GM19043 (cell line): ENCODE data around the gene PCYT2.

Source experiments
- ATAC-seq: cut with Tn5 transposase; IDR thresholded peaks from one replicate; pipeline ENCODE4 v1.9.1; 2021; ENCODE audit warnings: low read depth; ENCODE audit not compliant: unreplicated experiment

PCYT2 gene

GRCh38 chr17:81859906-81860755, 51.1 kb downstream of the PCYT2 start, which contains the start of gene P4HB:
TSS of gene P4HB (minus strand) at chr17:81860535. CDS start at chr17:81860471, 64 bp downstream.
- no peak for ATAC-seq

GRCh38 chr17:81858967-81859905, 52.0 kb downstream of the PCYT2 start:
- no peak for ATAC-seq

- no peak for ATAC-seq
These were observed 52.8 kb downstream of the PCYT2 start for GRCh38 chr17:81858170-81858966.

DNA sequence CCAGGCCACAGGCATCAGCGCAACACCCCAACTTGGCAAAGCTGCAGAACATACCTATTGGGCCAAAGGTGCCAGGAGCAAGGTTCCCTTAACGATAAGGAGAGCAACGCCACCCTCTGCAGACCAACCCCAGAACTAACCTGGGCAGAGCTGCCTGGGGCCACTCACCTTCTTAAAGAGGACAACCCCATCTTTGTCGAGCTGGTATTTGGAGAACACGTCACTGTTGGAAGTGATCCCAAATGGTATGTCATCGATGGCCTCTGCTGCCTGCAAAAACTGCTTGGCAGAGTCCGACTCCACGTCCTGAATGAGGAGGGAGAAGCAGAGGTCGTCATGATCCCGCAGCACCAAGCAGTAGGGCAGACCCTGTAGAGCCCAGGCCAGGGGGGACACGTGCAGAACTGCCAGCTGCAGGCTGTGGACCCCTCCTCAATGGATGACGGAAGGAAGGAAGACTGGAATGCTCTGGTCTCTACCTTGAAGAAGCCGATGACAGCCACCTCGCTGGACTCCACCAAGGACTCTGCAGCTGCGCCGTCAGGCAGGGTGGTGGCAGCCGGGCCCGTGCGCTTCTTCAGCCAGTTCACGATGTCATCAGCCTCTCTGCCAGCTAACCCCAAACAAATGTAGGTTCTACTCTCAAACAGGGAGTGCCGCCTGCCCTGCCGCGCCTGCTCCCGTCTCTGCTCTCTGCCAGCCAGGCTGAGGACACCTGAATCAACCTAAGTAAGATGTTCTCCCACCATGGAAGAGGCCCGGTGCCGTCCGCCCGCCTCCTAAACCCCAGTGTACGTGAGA, 56.0 kb downstream of the PCYT2 start:
- ATAC-seq: no peak

DNA sequence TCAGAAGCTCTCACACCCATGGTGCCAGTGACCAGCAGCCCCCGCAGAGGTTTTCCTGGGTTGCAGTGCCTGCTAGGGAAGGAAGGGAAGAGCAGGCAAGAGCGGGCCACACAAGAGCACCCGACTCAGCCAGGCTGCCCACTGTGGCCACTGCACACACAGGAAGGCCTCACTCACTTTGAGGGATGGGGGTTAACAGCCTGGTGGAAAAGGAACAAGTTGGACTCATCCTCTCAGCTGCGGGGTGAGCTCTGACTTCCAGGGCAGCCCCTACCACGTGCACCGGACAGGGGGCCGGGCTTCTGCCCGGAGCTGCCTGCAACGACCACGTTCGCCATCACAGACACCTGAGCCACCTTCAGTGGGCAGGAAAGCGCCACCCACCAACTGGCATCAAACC, 59.0 kb downstream of the PCYT2 start:
- no peak for ATAC-seq

DNA sequence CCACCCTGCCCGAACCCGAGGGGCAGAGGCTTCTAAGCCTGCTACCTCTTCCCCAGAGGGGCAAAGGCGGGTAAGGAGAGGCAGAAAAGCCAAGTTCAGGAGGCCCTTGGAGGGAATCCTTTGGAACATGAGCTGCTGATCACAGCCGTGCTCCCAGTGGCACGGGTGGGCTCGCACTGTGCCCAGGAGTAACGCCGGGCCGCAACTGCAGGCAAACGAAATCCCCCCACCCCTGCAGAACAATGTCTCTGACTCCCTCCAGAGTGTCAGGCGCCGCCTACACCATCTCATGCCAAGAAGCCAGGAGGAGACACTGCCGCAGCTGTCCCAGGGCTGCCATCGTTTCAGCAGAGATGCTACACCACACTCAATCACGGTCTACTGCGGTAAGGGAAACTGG, 59.8 kb downstream of the PCYT2 start:
- ATAC-seq: no peak
